ENCODE measurements around the gene MNT. TPM values are rescaled to one million over a fixed set of nuclear protein-coding genes. Genes with fewer than 3 reads are reported as not detected.
A peak's percentile ranks its signal among the peaks of the same experiment; 100 is the strongest.

Gene MNT
- total and polyA plus RNA-seq, 4 donors: 10.2 to 47.0 (median 14.8) TPM

- peaks cover 10 to 34% (median 15%) of the 10 kb centered on the region in 5 donors for H3K4me1 ChIP-seq (ENCODE audit: control insufficient read depth in 5 of 5, insufficient read depth in 5 of 5, low read length in 5 of 5)
- ATAC-seq (ENCODE audit: insufficient read depth, low FRiP score): peak; percentile 63
- H3K9ac ChIP-seq (ENCODE audit: insufficient read depth in 1 of 2, low read length in 2 of 2): peak overlapping the region; percentile 48 to 68
- no peaks in the 10 kb centered on the region for H3K9me3 ChIP-seq (ENCODE audit: control insufficient read depth in 4 of 4, insufficient read depth in 3 of 4, low read length in 3 of 4)
- H3K27ac ChIP-seq (ENCODE audit: low read depth in 1 of 2, low read length in 1 of 2): peak overlapping the region; percentile 94 to 98
- peak; percentile 36 for TF ChIP-seq CTCF (IDR thresholded peaks at IDR 0.05; ENCODE audit: control extremely low read depth, extremely low read depth)
- no peaks in the 10 kb centered on the region for H3K27me3 ChIP-seq (ENCODE audit: control insufficient read depth in 3 of 3, insufficient read depth in 3 of 3, low read length in 2 of 3)
- peak overlapping the region; percentile 25 for H3K4me3 ChIP-seq
- peaks cover 0 to 2% (median 1%) of the 10 kb centered on the region in 4 donors for H3K36me3 ChIP-seq (ENCODE audit: control insufficient read depth in 4 of 4, insufficient read depth in 4 of 4, low read length in 4 of 4)
- WGBS, 2 donors: 1% methylated on average over 69 to 72 of the region's 72 CpGs
- DNase-seq: peak; percentile 100
These were observed 764 bp upstream of the MNT start for GRCh38 chr17:2401426-2402221.

- Histone ChIP-seq H3K27me3 (ENCODE audit: control insufficient read depth in 3 of 3, insufficient read depth in 3 of 3, low read length in 2 of 3) (no peaks in the 10 kb centered on the region), H3K9ac (ENCODE audit: insufficient read depth in 1 of 2, low read length in 2 of 2) (peak overlapping the region; percentile 82 to 92), H3K27ac (ENCODE audit: low read depth in 1 of 2, low read length in 1 of 2) (peak overlapping the region; percentile 98), H3K4me3 (peak overlapping the region; percentile 82), H3K4me1 (ENCODE audit: control insufficient read depth in 5 of 5, insufficient read depth in 5 of 5, low read length in 5 of 5) (peaks cover 11 to 45% (median 26%) of the 10 kb centered on the region in 5 donors), H3K36me3 (ENCODE audit: control insufficient read depth in 4 of 4, insufficient read depth in 4 of 4, low read length in 4 of 4) (peaks cover 0 to 2% (median 0%) of the 10 kb centered on the region in 4 donors), H3K9me3 (ENCODE audit: control insufficient read depth in 4 of 4, insufficient read depth in 3 of 4, low read length in 3 of 4) (no peaks in the 10 kb centered on the region)
- ATAC-seq (ENCODE audit: insufficient read depth, low FRiP score) (no peak), DNase-seq (peak; percentile 37 to 59 (median 54))
- WGBS, 2 donors: 0 to 1% methylated on average over 42 to 43 of the region's 43 CpGs
- no peak for TF ChIP-seq CTCF (IDR thresholded peaks at IDR 0.05; ENCODE audit: control extremely low read depth, extremely low read depth)
These were observed 390 bp downstream of the MNT start for GRCh38 chr17:2400474-2400866.

GRCh38 chr17:2399572-2400473 is 1.0 kb downstream of the MNT start:
- Histone ChIP-seq H3K9me3 (ENCODE audit: control insufficient read depth in 4 of 4, insufficient read depth in 3 of 4, low read length in 3 of 4) (no peaks in the 10 kb centered on the region), H3K4me3 (peak overlapping the region; percentile 82), H3K4me1 (ENCODE audit: control insufficient read depth in 5 of 5, insufficient read depth in 5 of 5, low read length in 5 of 5) (peaks cover 16 to 48% (median 31%) of the 10 kb centered on the region in 5 donors), H3K9ac (ENCODE audit: insufficient read depth in 1 of 2, low read length in 2 of 2) (peak overlapping the region; percentile 82 to 92), H3K27ac (ENCODE audit: low read depth in 1 of 2, low read length in 1 of 2) (peak overlapping the region; percentile 98 to 99), H3K27me3 (ENCODE audit: control insufficient read depth in 3 of 3, insufficient read depth in 3 of 3, low read length in 2 of 3) (no peaks in the 10 kb centered on the region), H3K36me3 (ENCODE audit: control insufficient read depth in 4 of 4, insufficient read depth in 4 of 4, low read length in 4 of 4) (no peaks in the 10 kb centered on the region)
- no peak for TF ChIP-seq CTCF (IDR thresholded peaks at IDR 0.05; ENCODE audit: control extremely low read depth, extremely low read depth)
- peak; percentile 95 to 96 (median 96) for DNase-seq
- ATAC-seq (ENCODE audit: insufficient read depth, low FRiP score): peak; percentile 61
- WGBS, 2 donors: 0 to 1% methylated on average over 71 to 82 of the region's 82 CpGs

Measured in lung (tissue), 12 donors.